Keratinocyte (primary cell): ENCODE measurements around the gene RELA. TPM values are rescaled to one million over a fixed set of nuclear protein-coding genes. Genes with fewer than 3 reads are reported as not detected.

Source experiments
- DNase-seq: peaks from one replicate; pipeline ENCODE4 v3.0.0-alpha.2; 2011; ENCODE audit warnings: low read depth, missing footprints, low spot score
- FAIRE-seq: peaks from 2 replicates; lab custom pipeline; 2011; peaks lifted over from hg19 to GRCh38; lab: Jason Lieb, UNC
- H2AFZ ChIP-seq: 2 replicates; pipeline ENCODE4 v1.6.0; 2012; ENCODE audit warnings: low read length, control low read depth, inconsistent platforms; ENCODE audit not compliant: control insufficient read depth
- H3K27ac ChIP-seq: 2 replicates; pipeline ENCODE4 v1.5.1; 2011; ENCODE audit warnings: low read length; ENCODE audit not compliant: control insufficient read depth, insufficient read depth
- H3K27me3 ChIP-seq: 3 replicates; pipeline ENCODE4 v1.6.0; 2011; ENCODE audit warnings: low read length; ENCODE audit not compliant: control insufficient read depth, insufficient read depth; ENCODE audit errors: extremely low read depth
- H3K36me3 ChIP-seq, 2 experiments: 2 replicates in 1 of 2; 3 replicates in 1 of 2; pipeline ENCODE4 v1.5.1; 2011; ENCODE audit warnings: low read length in 2 of 2, mild to moderate bottlenecking in 1 of 2; ENCODE audit not compliant: control insufficient read depth in 2 of 2, insufficient read depth in 2 of 2; ENCODE audit errors: extremely low read depth in 1 of 2
- H3K4me1 ChIP-seq: 3 replicates; pipeline ENCODE4 v1.5.1; 2011; ENCODE audit warnings: low read length; ENCODE audit not compliant: control insufficient read depth, insufficient read depth; ENCODE audit errors: extremely low read depth
- H3K4me2 ChIP-seq: 3 replicates; pipeline ENCODE4 v1.6.0; 2011; ENCODE audit warnings: low read depth, low read length; ENCODE audit not compliant: control insufficient read depth, insufficient read depth; ENCODE audit errors: extremely low read depth
- H3K4me3 ChIP-seq, 3 experiments: fragments of 200-600 bp in 1 of 3; sonication (generic) in 1 of 3; 2 replicates in 2 of 3; 3 replicates in 1 of 3; pipeline ENCODE4 v1.5.1; 2011 to 2016; ENCODE audit warnings: low read length in 3 of 3, mild to moderate bottlenecking in 3 of 3, control low read depth in 2 of 3, inconsistent platforms in 1 of 3, low read depth in 1 of 3, mixed read lengths in 1 of 3, mixed run types in 1 of 3, moderate library complexity in 1 of 3; ENCODE audit not compliant: control insufficient read depth in 2 of 3, insufficient read depth in 2 of 3; ENCODE audit errors: extremely low read depth in 1 of 3
- H3K79me2 ChIP-seq: 2 replicates; pipeline ENCODE4 v1.6.0; 2012; ENCODE audit warnings: low read length; ENCODE audit not compliant: control insufficient read depth, insufficient read depth
- H3K9ac ChIP-seq: 3 replicates; pipeline ENCODE4 v1.6.0; 2011; ENCODE audit warnings: low read length; ENCODE audit not compliant: control insufficient read depth, insufficient read depth; ENCODE audit errors: extremely low read depth
- H3K9me1 ChIP-seq: 3 replicates; pipeline ENCODE4 v1.6.0; 2011; ENCODE audit warnings: low read length; ENCODE audit not compliant: control insufficient read depth, insufficient read depth; ENCODE audit errors: extremely low read depth
- H3K9me3 ChIP-seq: 2 replicates; pipeline ENCODE4 v1.5.1; 2012; ENCODE audit warnings: low read depth, low read length; ENCODE audit not compliant: control insufficient read depth
- H4K20me1 ChIP-seq: 3 replicates; pipeline ENCODE4 v1.6.0; 2011; ENCODE audit warnings: low read length; ENCODE audit not compliant: control insufficient read depth, insufficient read depth; ENCODE audit errors: extremely low read depth
- CTCF ChIP-seq, 3 experiments: IDR thresholded peaks in 1 of 3; conservative IDR thresholded peaks in 1 of 3; optimal IDR thresholded peaks in 1 of 3; 2 replicates in 2 of 3; 3 replicates in 1 of 3; pipeline versions ENCODE3 to v1.5.1; 2011; ENCODE audit warnings: low read length in 3 of 3, mild to moderate bottlenecking in 3 of 3, moderate library complexity in 2 of 3, control low read depth in 1 of 3, inconsistent platforms in 1 of 3; ENCODE audit not compliant: insufficient read depth in 2 of 3; ENCODE audit errors: extremely low read depth in 1 of 3
- EZH2 ChIP-seq: IDR thresholded peaks from one replicate; pipeline ENCODE4 v1.6.1; 2012; ENCODE audit warnings: inconsistent platforms, mild to moderate bottlenecking, low read length, moderate library complexity
- dilution Hi-C: fragments of 300-500 bp; cut with MboI; formaldehyde crosslinking; loops from one replicate; pipeline ENCODE4 v1.7.0; 2020; ENCODE audit warnings: low sequenced_read_pairs; ENCODE audit not compliant: extremely low pct_ligation_motif_present
- polyA plus RNA-seq, 5 experiments: library from polyadenylated mRNA; depleted of rRNA in 3 of 5; stranded (reverse) in 3 of 5; stranded (forward) in 1 of 5; unstranded in 1 of 5; fragments of >200 nt; gene quantifications; 1 replicate in 1 of 5; 2 replicates in 3 of 5; 3 replicates in 1 of 5; pipeline versions ENCODE4 v1.2.1 to v1.2.3, GENCODE V29; 2011 to 2012; ENCODE audit warnings: missing spikeins in 2 of 5, low read depth in 1 of 5, low replicate concordance in 1 of 5

Gene RELA
- polyA plus RNA-seq, 1 donor (not counting 4 experiments of a cell fraction or from before 2014, with no cell fraction given), result 20.4 TPM

DNA sequence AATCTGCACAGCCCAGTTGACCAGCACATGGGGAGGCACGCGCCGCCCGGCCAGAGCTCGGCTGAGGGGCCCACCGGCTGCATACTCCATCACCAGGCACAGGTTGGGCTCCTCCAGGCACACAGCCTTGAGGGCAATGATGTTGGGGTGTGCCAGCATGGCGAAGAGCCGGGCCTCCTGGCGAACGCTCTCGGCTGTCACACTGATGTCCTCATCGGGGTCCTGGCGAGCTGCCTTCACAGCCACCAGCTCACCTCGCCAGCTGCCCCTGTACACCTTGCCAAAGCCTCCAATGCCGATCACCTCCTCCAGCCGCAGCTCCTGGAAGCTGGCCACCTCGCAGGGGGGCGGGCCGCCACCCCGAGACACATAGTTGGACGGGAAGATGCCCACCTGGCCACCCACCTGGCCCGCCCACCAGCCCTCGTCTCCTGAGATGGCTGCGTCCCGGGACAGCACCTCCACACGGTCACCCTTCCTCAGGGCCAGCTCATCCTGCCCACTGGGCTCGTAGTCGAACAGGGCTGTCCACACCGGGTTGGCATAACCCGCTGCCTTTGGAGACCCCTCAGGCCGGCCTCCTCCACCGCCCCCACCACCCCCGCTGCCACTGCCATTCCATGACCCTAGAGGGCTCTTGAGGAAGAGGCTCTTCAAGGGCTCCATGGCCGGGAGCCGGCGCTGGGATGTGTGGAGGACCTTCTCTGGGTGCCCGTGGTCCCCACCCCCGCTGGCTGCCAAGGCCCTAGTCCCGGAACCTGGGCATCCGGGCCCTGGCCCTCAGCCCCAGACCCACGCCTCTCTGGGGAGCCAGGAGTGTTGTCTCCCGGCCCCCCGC, 49.4 kb downstream of the RELA start:
- H3K9ac ChIP-seq, result peak overlapping the region; percentile 99
- FAIRE-seq (no peak), DNase-seq (no peak)
- peaks cover 63% of the 10 kb centered on the region for H3K79me2 ChIP-seq
- no peaks in the 10 kb centered on the region for H3K9me1 ChIP-seq
- H3K4me3 ChIP-seq, result peak overlapping the region; percentile 62 to 96 (median 93)
- H3K27me3 ChIP-seq, result no peaks in the 10 kb centered on the region
- dilution Hi-C loops, result no loop called here
- H3K27ac ChIP-seq, result peak overlapping the region; percentile 99
- H3K9me3 ChIP-seq, result no peaks in the 10 kb centered on the region
- peak overlapping the region; percentile 88 for H3K4me2 ChIP-seq
- peaks cover 25% of the 10 kb centered on the region for H3K4me1 ChIP-seq
- H2AFZ ChIP-seq, result peak overlapping the region; percentile 73
- H4K20me1 ChIP-seq, result no peaks in the 10 kb centered on the region
- peaks cover 15 to 30% of the 10 kb centered on the region in 2 experiments for H3K36me3 ChIP-seq
- TF ChIP-seq CTCF (optimal IDR thresholded peaks at IDR 0.05 in 1 of 3, IDR thresholded peaks at IDR 0.05 in 1 of 3, conservative IDR thresholded peaks at IDR 0.05 in 1 of 3; ENCODE audit: extremely low read depth in 1 of 3, insufficient read depth in 2 of 3, low read length in 3 of 3) (no peak), EZH2 (no peak)

DNA sequence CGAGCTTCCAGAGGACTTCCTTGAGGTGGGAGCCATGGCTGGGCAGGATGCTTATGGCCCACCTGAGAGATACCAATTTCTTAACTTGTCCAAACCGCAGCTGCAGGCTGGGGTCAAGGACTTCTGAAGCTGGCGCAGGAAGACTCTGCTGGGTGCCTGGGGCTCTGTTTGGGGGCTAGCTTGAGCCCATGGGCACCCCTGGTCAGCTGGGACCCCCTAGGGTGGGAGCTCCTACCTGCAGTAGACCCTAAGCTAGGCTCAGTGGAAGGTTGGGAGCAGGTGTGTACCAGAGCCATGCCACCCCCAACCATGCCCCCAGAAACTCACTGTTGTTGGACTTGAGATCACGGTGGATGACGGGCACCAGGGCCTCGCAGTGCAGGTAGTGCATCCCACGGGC, 50.0 kb downstream of the RELA start:
- dilution Hi-C loops, result no loop called here
- H3K4me3 ChIP-seq, result peak overlapping the region; percentile 62 to 96 (median 93)
- peak overlapping the region; percentile 99 for H3K9ac ChIP-seq
- TF ChIP-seq EZH2 (no peak), CTCF (optimal IDR thresholded peaks at IDR 0.05 in 1 of 3, IDR thresholded peaks at IDR 0.05 in 1 of 3, conservative IDR thresholded peaks at IDR 0.05 in 1 of 3; ENCODE audit: extremely low read depth in 1 of 3, insufficient read depth in 2 of 3, low read length in 3 of 3) (no peak)
- H2AFZ ChIP-seq, result no peak overlapping the region
- H4K20me1 ChIP-seq, result no peaks in the 10 kb centered on the region
- H3K36me3 ChIP-seq, result peaks cover 15 to 24% of the 10 kb centered on the region in 2 experiments
- no peaks in the 10 kb centered on the region for H3K9me3 ChIP-seq
- peaks cover 28% of the 10 kb centered on the region for H3K4me1 ChIP-seq
- DNase-seq (no peak), FAIRE-seq (no peak)
- H3K4me2 ChIP-seq, result peak overlapping the region; percentile 88
- H3K9me1 ChIP-seq, result no peaks in the 10 kb centered on the region
- peaks cover 56% of the 10 kb centered on the region for H3K79me2 ChIP-seq
- no peaks in the 10 kb centered on the region for H3K27me3 ChIP-seq
- no peak overlapping the region for H3K27ac ChIP-seq
